Osteoblast (primary cell): ENCODE results near the gene JAG2. TPM values are rescaled to one million over a fixed set of nuclear protein-coding genes. Genes with fewer than 3 reads are reported as not detected.

Experiments used
- DNase-seq: peaks from one replicate; pipeline ENCODE4 v3.0.0; 2011; ENCODE audit warnings: low spot score, mixed read lengths; ENCODE audit not compliant: insufficient read length; ENCODE audit errors: missing footprints
- H2AFZ ChIP-seq: 2 replicates; pipeline ENCODE4 v1.6.0; 2011; ENCODE audit warnings: mild to moderate bottlenecking, low read length
- H3K27ac ChIP-seq: 2 replicates; pipeline ENCODE4 v1.5.1; 2011; ENCODE audit warnings: mild to moderate bottlenecking, low read depth, low read length, moderate library complexity
- H3K27me3 ChIP-seq: 2 replicates; pipeline ENCODE4 v1.6.0; 2012; ENCODE audit warnings: mild to moderate bottlenecking, control low read depth, inconsistent platforms, low read length, moderate library complexity; ENCODE audit not compliant: insufficient read depth
- H3K36me3 ChIP-seq: 2 replicates; pipeline ENCODE4 v1.5.1; 2011; ENCODE audit warnings: mild to moderate bottlenecking, low read length, control low read depth, moderate library complexity; ENCODE audit not compliant: insufficient read depth
- H3K4me1 ChIP-seq: 2 replicates; pipeline ENCODE4 v1.5.1; 2011; ENCODE audit warnings: mild to moderate bottlenecking, low read length, control low read depth, moderate library complexity; ENCODE audit not compliant: insufficient read depth
- H3K4me2 ChIP-seq: 2 replicates; pipeline ENCODE4 v1.6.0; 2011; ENCODE audit warnings: mild to moderate bottlenecking, low read length; ENCODE audit not compliant: insufficient read depth
- H3K4me3 ChIP-seq: fragments of 200-600 bp; sonication (generic); 3 replicates; pipeline ENCODE4 v1.5.1; 2012; ENCODE audit warnings: mild to moderate bottlenecking, low read length, inconsistent platforms; ENCODE audit not compliant: insufficient read depth
- H3K79me2 ChIP-seq: 2 replicates; pipeline ENCODE4 v1.6.0; 2012; ENCODE audit warnings: mild to moderate bottlenecking, low read length, control low read depth, inconsistent platforms; ENCODE audit not compliant: insufficient read depth
- H3K9me3 ChIP-seq: 2 replicates; pipeline ENCODE4 v1.5.1; 2011; ENCODE audit warnings: low read depth, low read length, control low read depth
- H4K20me1 ChIP-seq: 2 replicates; pipeline ENCODE4 v1.6.0; 2012; ENCODE audit warnings: mild to moderate bottlenecking, low read length, control low read depth; ENCODE audit not compliant: insufficient read depth
- total RNA-seq: library from RNA; depleted of rRNA; stranded (reverse); fragments of >200 nt; gene quantifications from 2 replicates; pipeline ENCODE4 v1.2.3, GENCODE V29; 2012
- TF ChIP-seq, protein P1 (sequence below): IDR thresholded peaks from 2 replicates; pipeline ENCODE4 v1.5.1; 2011; ENCODE audit warnings: mild to moderate bottlenecking, low read depth, low read length, moderate library complexity; ENCODE audit errors: extremely low read depth

JAG2 gene
- total RNA-seq, 1 donor = 3.3 TPM

GRCh38 chr14:105157872-105158271, 10.7 kb downstream of the JAG2 start:
- H3K27me3 ChIP-seq = no peaks in the 10 kb centered on the region

GRCh38 chr14:105156414-105157375, 11.9 kb downstream of the JAG2 start:
- H4K20me1 ChIP-seq = no peaks in the 10 kb centered on the region
- H3K4me2 ChIP-seq = no peak overlapping the region
- no peak overlapping the region for H2AFZ ChIP-seq
- no peak overlapping the region for H3K4me3 ChIP-seq
- no peaks in the 10 kb centered on the region for H3K27me3 ChIP-seq
- no peaks in the 10 kb centered on the region for H3K4me1 ChIP-seq
- H3K9me3 ChIP-seq = no peaks in the 10 kb centered on the region
- TF ChIP-seq, protein P1, sequence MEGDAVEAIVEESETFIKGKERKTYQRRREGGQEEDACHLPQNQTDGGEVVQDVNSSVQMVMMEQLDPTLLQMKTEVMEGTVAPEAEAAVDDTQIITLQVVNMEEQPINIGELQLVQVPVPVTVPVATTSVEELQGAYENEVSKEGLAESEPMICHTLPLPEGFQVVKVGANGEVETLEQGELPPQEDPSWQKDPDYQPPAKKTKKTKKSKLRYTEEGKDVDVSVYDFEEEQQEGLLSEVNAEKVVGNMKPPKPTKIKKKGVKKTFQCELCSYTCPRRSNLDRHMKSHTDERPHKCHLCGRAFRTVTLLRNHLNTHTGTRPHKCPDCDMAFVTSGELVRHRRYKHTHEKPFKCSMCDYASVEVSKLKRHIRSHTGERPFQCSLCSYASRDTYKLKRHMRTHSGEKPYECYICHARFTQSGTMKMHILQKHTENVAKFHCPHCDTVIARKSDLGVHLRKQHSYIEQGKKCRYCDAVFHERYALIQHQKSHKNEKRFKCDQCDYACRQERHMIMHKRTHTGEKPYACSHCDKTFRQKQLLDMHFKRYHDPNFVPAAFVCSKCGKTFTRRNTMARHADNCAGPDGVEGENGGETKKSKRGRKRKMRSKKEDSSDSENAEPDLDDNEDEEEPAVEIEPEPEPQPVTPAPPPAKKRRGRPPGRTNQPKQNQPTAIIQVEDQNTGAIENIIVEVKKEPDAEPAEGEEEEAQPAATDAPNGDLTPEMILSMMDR = no peak
- H3K36me3 ChIP-seq = no peaks in the 10 kb centered on the region
- no peak overlapping the region for H3K27ac ChIP-seq
- no peaks in the 10 kb centered on the region for H3K79me2 ChIP-seq
- peak; percentile 93 for DNase-seq

More at GRCh38 chr14:105157872-105158271, 10.7 kb downstream of the JAG2 start:
- DNase-seq = no peak
- TF ChIP-seq, protein P1 = no peak
- Histone ChIP-seq H3K4me3 (no peak overlapping the region), H4K20me1 (no peaks in the 10 kb centered on the region), H3K36me3 (no peaks in the 10 kb centered on the region), H2AFZ (no peak overlapping the region), H3K4me2 (no peak overlapping the region), H3K79me2 (no peaks in the 10 kb centered on the region), H3K27ac (no peak overlapping the region), H3K9me3 (no peaks in the 10 kb centered on the region), H3K4me1 (no peaks in the 10 kb centered on the region)

- H3K36me3 ChIP-seq = no peaks in the 10 kb centered on the region
These were observed 12.7 kb downstream of the JAG2 start for GRCh38 chr14:105155681-105156413.

More at GRCh38 chr14:105155681-105156413, 12.7 kb downstream of the JAG2 start:
- H3K79me2 ChIP-seq = no peaks in the 10 kb centered on the region
- H3K27ac ChIP-seq = no peak overlapping the region
- TF ChIP-seq, protein P1 = no peak
- no peak overlapping the region for H2AFZ ChIP-seq
- H4K20me1 ChIP-seq = no peaks in the 10 kb centered on the region
- no peak overlapping the region for H3K4me3 ChIP-seq
- H3K4me2 ChIP-seq = no peak overlapping the region
- DNase-seq = peak; percentile 76
- no peaks in the 10 kb centered on the region for H3K9me3 ChIP-seq
- no peaks in the 10 kb centered on the region for H3K27me3 ChIP-seq
- no peaks in the 10 kb centered on the region for H3K4me1 ChIP-seq
